IMR-90 (cell line): ENCODE results near the gene KAZN.

Source experiments
- CTCF ChIP-seq: conservative IDR thresholded peaks from 2 replicates; pipeline ENCODE4 v1.5.1; 2012; ENCODE audit warnings: mild to moderate bottlenecking, low read depth, low read length, improper control_type of control experiment
- POLR2A ChIP-seq: IDR thresholded peaks from 2 replicates; pipeline ENCODE4 v1.6.1; 2012; ENCODE audit warnings: mild to moderate bottlenecking, low read depth, low read length
- RFX5 ChIP-seq: IDR thresholded peaks from 2 replicates; pipeline ENCODE4 v1.8.0; 2012; ENCODE audit warnings: low read depth, mild to moderate bottlenecking, low read length, moderate library complexity
- SMC3 ChIP-seq: fragments of 150-350 bp; IDR thresholded peaks from 2 replicates; pipeline ENCODE4 v1.6.1; 2016; ENCODE audit warnings: low read depth, mild to moderate bottlenecking, antibody characterized with exemption, low read length, moderate library complexity

GRCh38 chr1:14760780-14761179 is 162.3 kb downstream of the KAZN start:
- TF ChIP-seq POLR2A = no peak
- TF ChIP-seq CTCF = no peak
- TF ChIP-seq RFX5 = no peak
- TF ChIP-seq SMC3 = no peak
